Stimulated activated CD4-positive, alpha-beta T cell treated with anti-CD3 and anti-CD28 coated beads, Interleukin-2, amount 100 ng/mL, for 48 hours (primary cell): Measurements from ENCODE around the gene C22orf23.
A peak's percentile ranks its signal among the peaks of the same experiment; 100 is the strongest.
"Not testable (repeated sequence)": the region's sequence is repeated elsewhere in the genome, so short reads cannot be mapped to it uniquely, and the experiment has no call there.

Experiments used
- DNase-seq, 2 donors: peaks; one replicate each; pipeline ENCODE4 v3.0.0-alpha.2; 2020

C22orf23 gene

DNA sequence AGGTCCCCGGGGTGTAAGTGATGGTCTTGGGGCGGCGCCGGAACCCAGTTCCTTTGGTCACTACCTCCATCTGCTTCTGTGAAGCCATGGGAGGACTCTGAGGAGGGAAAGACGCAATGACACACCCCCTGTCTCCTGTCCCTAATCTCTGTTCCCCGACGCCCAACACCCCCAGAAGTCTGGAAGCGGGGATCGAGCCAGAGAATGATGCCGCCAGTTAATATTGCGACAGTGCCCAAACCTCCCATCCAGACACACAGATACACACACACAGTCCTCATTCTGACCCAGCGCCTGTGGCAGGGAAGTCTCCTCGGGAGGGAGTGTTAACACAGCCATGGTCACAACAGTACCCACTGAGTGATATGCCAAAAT, 352 bp downstream of the C22orf23 start:
- no peak for DNase-seq

DNA sequence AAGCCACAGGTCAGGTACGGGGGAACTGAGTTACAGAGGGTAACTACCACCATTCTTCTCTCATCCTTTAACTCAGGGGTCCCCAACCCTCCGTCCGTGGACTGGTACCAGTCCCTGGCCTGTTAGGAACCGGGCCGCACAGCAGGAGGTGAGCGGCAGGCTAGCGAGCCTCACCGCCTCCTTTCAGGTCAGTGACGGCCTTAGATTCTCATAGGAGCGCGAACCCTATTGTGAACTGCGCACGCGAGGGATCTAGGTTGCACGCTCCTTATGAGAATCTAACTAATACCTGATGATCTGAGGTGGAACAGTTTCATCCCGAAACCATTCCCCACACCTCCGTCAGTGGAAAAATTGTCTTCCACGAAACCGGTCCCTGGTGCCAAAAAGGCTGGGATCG, 772 bp downstream of the C22orf23 start:
- DNase-seq: not testable (repeated sequence)

DNA sequence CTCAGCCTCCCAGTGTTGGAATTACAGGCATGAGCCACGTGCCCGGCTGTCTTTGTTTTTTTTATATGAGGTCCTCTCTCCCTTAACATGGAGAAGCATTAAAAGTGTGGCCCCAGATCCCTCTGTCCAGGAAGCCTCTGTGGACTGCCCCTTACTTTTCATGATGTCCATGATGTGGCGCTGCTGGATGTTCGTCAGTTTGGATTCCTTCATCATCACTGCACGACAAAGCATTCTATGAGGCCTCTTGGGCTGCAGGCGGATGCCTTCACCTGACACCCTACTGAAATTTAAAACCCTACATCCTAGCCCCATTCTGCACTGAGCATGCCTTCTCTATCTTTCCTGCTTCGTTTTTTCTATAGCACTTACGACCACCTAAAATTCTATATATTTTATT, 2.1 kb downstream of the C22orf23 start:
- DNase-seq: no peak

DNA sequence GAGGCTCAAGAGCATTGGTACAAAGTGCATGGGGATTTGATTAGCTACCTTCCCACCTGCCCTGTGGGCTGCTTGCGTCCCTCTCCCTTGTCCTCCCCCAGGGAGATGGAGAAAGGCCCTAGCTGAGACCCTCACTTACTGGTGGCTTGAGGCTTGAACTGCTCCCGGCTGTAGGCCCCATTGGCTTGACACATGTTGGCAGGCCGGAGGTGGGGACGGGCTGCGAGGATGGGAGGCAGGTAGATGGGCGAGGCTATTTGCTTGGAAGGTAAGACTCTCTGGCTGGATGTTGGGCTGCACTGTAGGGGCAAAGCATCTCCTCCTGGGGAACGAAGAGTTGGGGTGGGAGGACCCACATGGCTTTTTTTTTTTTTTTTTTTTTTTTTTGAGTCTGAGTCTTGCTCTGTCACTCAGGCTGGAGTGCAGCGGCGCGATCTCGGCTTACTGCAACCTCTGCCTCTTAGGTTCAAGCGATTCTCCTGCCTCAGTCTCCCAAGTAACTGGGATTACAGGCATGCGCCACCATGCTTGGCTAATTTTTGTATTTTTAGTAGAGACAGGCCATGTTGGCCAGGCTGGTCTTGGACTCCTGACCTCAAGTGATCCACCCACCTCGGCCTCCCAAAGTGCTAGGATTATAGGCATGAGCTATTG, 6.1 kb downstream of the C22orf23 start:
- DNase-seq: not testable (repeated sequence)

DNA sequence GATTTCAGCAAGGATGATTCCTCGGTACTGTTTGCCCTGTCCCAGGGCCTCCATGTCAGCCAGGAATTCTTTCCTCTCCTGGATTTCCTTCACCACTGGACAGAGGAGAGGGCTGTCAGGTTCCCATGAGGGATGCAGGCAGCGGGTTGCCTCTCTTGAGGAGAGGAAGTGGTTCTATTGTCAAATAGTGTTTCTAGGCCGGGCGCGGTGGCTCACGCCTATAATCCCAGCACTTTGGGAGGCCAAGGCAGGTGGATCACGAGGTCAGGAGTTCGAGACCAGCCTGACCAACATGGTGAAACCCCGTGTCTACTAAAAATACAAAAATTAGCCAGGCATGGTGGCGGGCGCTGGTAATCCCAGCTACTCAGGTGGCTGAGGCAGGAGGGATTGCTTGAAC, 9.0 kb downstream of the C22orf23 start:
- not testable (repeated sequence) for DNase-seq

DNA sequence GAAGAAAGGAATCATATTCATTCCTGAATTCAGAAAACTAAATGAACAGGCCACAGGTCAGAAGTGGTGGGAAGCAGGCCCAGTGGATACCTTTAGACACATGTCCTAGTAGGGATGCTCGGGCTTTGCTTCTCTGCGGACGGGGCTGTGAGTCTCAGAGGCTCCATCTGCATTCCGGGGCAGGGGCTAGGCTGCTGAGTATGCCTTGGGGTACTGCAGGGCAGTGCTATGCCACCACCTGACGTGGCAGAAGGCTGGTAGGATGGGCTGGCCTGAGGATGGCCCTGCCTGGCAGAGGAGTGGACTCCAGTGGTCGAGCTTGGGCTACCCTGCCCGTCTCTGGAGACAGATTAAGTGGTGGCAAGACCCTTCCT, 9.6 kb downstream of the C22orf23 start:
- no peak for DNase-seq

DNA sequence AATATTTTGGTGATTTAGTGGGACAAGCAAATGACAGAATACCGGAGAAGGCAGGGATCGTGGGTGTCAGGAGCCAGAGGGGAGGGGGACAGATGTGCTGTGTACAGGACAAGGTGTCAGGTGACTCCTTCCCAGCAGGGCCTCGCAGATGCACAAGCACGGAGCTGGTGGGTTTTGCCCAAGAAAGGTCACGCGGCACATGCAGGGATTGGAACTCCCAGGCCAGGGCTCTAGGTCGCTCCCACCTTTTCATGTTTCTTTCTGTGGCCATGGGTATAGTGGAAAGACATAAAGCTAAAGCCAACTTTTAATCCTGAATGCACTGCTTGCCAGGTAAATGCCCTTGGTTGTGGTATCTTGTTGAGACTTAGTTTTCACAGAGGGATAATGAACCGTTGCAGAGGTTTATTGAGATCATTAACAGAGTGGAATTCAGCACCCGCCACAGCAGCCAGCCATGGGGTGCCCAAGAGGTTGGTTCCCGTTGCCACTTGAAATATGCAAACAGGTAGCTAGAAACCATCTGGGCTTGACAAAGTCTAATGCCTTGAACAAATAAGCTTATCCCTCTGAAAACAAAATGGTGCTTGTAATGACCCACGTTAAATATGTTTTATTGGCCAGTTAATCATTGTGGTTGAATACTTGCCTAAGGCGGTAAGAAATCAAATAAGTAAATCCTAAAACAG, 10.1 kb downstream of the C22orf23 start:
- DNase-seq: no peak

DNA sequence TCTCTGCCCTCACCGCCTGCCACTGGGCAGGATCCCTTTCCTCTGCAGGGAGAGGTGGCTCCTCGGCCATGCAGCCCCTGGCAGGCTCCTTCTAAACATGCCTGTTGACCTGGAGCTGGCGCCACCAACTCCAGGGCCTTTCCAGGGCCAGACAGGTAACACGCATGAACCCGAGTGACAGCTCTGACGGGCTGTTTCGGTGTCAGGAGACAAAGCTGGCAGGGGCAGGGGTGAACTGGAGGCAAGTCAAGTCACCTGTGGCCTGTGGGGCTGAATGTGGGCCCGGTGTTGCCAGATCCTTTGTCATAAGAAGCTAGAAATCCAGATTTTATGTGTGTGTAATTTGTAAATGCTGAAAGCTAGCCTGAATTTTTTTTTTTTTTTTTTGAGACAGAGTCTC, 11.3 kb downstream of the C22orf23 start:
- DNase-seq: no peak

DNA sequence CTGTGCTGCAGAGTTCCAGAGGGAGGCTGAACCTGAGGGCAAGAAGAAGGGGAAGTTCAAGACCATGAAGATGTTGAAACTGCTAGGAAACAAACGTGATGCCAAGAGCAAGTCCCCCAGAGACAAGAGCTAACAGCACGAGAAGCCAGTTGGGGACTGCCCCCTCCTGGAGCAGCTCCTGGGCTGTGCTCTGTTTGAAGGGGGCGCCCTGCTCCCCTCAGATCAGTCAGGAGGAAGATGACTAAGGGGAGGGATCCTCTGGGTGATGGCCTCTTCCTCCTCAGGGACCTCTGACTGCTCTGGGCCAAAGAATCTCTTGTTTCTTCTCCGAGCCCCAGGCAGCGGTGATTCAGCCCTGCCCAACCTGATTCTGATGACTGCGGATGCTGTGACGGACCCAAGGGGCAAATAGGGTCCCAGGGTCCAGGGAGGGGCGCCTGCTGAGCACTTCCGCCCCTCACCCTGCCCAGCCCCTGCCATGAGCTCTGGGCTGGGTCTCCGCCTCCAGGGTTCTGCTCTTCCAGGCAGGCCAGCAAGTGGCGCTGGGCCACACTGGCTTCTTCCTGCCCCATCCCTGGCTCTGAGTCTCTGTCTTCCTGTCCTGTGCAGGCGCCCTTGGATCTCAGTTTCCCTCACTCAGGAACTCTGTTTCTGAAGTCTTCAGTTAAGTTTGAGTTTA, 12.6 kb downstream of the C22orf23 start:
- no peak for DNase-seq

DNA sequence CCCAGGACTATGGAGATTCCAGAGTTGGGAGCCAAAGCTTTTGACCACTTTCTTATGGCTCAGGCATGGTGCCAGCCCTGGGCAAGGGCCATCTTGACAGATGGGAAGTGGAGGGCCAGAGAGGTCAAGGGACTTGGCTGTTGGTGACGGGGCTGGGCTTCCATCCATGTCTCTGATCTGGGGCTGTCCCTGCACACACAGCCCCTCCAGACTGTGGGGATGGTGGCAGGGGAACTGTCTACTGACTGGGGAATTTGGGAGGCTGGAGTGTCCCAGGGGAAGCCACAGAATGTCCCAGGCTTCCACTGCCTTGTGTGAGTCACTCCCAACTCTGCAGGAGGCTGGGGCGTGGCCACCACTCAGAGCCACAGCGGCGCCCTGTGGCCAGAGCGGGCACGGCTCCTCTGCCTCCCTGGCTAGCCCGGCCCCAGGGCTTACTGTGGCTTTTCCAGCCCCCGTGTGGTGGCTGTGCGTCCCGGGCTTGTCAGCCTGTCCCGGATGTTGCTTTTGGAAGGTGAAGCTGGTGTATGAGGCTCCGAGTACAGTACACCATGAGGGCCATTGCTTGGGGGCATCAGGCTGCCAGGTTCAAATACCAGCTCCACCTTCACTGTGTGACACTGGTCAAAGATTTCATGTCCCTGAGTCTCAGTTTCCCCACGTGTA, 19.6 kb downstream of the C22orf23 start:
- DNase-seq: peak; percentile 84 to 85

DNA sequence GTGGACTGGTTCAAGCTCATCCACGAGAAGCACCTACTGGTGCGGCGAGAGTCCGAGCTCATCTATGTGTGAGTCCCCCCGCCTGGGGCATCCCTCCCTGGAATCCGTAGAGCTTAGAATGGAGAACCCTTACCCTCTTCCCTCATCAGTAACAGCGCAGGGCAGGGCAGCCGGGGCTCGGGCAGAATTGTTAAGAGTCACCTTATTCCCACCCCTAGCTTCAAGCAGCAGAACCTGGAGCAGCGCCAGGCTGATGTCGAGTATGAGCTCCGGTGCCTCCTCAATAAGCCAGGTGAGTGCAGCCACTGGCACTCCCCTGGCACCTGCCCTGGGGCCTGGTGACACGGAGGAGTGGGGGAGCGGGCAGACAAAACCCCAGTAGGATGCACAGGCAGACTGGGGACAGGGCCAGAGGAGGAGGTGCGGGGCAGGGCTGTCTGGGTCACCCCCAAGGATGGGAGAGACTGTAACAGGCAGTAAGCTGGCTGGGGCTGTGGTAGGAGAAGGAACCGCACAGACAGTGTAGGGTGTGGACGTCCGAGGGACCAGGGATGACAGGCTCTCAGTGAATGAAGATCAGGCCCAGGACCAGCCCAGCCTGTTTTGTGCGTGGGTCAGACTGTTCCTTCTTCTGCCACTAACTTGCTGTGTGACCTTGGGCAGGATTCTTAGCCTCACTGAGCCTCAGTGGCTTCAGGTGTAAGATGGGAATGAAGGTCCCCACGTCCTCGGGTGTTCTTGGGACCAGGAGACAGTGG, 20.4 kb downstream of the C22orf23 start:
- DNase-seq: no peak

DNA sequence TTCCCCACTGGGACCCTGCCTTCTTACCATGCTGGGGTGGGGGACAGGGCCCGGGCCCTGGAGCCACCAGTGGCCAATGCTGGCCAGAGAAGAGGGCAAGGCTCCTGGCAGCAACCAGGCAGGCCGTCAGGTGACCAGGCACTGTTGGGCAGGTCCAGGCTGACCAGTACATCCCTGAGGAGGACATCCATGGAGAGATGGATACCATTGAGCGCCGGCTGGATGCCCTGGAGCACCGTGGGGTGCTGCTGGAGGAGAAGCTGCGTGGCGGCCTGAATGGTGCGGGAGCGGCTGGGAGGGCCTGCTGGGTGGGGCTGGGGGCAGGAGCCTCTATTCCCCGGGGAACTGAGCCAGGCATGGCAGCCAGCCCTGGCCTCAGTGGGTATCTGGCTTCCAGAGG, 21.0 kb downstream of the C22orf23 start:
- no peak for DNase-seq

DNA sequence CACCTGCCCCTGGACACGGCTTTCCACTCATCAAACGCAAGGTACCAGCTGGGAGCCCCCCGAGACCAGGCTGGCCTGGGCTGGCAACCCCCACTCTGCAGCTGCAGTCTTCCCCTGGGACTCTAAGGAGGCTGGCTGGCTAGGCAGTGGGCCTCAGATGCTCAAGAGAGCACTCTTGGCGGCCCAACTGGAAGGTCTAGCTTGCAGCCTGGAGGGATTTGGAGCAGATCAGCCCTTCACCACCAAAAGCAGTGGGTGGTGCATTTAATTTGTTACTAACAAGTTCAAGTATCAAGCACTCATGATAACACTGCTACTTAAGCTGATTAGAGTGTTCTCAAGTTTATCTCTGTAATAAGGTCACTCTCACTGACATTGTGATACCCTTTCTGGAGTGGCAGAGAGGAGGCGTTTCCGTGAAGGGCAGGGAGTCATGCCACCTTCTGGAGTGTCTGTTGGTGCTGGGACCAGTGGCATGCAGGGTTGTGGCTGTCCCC, 21.5 kb downstream of the C22orf23 start:
- DNase-seq: no peak

DNA sequence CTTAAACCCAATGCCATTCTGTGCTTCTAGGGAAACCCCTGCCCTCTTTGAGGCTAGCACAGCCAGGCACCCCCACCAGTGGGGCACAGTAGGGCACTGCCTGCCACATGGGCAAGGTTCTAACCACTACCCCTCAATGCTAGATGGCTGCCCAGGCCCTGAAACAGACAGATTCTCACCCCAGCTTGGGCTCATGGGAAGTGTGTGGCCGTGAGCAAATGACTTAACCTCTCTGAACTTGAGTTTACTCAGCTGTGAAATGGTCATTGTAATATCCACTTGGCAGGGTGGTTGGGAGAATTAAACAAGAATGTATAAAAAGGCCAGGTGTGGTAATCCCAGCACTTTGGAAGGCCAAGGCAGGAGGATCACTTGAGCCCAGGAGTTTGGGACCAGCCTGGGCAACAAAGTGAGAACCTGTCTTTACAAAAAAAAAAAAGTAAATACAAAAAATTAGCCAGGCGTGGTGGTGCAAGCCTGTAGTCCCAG, 22.4 kb downstream of the C22orf23 start:
- no peak for DNase-seq

DNA sequence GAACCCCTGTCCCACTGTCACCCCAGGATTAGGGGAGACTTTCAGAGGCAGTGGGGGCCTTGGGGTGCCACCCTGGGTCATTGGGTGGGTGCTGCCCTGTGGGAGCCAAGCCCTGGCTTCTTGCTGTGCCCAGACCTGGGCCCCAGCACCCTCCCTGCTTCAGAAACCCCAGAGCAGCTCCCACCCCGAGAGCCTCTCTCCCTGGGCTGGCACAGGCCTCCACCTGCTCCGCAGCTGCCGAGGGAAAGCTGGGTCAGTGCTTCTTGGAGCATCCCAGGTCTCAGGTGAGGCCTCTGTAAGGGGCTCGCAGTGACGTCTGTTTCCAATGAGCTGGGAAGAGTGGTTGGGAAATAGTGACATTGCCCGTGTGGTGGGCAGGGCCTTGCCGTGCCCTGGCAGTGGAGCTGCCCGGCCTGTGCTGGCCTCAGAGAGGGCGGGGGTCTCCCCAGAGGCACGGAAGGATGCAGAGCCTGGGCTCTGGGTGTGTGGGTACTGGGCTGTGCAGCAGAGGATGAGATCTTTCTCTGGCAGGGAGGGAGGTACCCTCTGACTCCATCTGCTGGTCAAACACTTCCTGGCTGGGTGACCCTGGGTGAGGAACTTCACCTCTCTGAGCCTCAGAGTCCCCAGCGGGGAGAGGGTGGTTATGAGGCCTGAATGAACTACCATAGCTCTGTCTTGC, 23.0 kb downstream of the C22orf23 start:
- no peak for DNase-seq

DNA sequence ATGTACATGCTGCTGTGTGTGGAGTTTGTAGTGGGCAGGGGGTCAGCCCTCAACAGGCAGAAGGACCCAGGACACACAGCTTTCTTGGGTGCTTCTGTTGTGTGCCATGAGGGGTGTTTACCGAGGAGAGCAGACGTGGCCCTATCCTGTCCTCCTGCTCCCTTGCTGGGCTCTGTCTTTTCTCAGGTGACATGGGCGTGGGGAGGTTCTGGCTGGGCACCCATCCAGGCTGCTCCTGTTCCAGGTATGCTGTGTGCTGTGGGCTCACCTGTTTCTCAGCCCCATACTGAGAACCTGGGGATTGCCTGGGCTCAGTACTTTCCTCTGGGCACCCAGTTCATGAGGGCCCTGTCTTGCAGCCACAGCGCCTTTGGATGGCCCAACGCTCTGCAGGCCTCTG, 24.0 kb downstream of the C22orf23 start:
- no peak for DNase-seq

DNA sequence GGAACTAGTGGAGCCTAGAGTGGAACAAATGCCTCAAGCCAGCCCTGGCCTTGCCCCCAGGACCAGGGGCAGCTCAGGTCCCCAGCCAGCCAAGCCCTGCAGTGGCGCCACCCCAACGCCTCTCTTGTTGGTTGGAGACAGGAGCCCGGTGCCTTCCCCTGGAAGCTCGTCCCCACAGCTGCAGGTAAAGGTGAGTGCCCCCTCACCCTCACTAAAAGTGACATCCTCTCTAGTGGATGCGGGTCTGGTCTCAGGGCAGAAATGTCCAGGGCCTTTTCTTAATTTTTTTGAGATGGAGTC, 25.8 kb downstream of the C22orf23 start:
- no peak for DNase-seq

DNA sequence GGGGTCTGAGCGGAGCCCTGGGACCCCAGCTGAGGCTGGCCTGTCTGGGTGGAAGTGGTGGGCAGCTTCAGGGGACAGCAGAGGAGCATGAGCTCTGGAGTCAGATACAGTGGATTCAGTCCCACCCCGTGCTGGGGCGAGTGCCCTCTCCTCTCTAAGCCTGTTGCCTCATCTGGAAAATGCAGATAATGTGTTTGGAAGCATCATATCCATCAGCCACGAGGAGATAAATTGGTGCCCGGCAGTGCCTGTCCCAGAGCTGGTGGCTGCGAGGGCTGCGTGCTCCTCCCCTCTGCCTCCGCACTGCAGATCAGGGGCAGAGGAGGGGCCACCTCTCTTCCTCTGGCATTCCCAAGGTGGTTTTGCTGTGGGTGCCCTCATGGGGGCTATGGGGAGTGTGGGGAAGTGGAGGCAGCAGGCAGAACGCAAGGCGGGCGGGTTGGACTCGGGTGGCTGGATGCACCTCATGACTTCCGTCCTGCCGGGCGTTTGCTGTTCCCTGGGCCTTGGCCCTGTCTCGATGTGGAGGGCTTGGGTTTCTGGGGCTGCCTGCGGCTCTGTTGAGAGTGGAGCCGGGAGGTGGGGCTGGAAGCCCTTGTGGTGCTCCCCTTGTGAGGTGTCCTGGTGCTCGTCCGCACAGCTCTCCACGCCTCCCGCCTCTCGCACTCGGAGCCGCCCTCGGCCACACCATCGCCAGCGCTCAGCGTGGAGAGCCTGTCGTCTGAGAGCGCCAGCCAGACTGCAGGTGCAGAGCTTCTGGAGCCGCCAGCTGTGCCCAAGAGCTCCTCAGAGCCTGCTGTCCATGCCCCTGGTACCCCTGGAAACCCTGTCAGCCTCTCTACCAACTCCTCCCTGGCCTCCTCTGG, 26.4 kb downstream of the C22orf23 start:
- no peak for DNase-seq

DNA sequence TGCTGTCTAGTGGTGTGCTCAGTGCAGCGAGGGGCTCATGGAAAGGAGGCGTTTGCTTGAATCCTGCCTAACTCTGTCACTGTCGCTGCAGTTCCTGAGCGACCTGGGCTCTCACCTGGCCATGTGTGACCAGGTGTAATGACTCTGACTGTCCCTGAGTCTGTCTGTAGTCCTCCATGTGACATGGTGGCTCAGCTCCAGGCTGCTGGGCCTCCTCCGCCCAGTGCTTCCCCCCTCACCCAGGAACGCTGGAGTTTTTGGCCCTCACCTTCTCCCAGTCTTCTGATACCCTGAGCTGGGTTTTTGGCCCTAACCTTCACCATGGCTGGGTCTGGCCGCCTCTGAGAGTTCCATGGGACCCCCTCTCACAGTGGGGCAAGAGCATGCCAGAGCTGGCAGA, 27.0 kb downstream of the C22orf23 start:
- DNase-seq: no peak

DNA sequence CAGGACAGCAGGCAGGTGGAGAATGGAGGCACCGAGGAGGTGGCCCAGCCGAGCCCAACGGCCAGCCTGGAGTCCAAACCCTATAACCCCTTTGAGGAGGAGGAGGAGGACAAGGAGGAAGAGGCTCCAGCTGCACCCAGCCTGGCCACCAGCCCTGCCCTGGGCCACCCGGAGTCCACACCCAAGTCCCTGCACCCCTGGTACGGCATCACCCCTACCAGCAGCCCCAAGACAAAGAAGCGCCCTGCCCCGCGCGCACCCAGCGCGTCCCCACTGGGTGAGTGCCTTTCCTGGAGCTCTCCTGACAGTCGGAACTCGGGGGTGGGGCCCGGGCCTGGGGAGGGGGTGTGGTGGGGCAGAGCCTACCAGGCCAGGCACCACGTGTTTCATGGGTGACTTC, 27.6 kb downstream of the C22orf23 start:
- DNase-seq: no peak

DNA sequence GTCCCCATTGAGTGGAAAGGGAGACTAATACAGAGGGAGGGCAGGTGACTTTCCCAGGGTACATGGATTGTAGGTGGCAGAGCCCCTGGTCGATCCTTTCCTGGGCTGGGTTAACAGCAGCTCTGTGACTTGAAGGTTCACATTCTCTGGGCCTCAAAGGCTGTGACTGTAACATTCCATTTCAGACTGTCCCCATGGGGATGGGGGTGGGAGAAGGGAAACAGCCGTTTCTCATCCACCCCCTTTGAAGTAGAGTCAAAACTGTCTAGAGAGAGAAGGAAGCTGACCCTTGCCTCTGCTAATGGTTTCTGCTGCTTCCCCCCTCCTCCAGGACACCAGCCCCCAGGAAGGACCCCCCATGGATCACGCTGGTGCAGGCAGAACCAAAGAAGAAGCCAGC, 28.1 kb downstream of the C22orf23 start:
- DNase-seq: no peak
